ENCODE measurements around the gene SMC6. TPM values are rescaled to one million over a fixed set of nuclear protein-coding genes. Genes with fewer than 3 reads are reported as not detected.

SMC6 gene
- total RNA-seq, 4 donors from 2014 or later = 31.0 to 53.6 (median 39.1) TPM

- Histone ChIP-seq H3K27ac (no peak overlapping the region), H3K9me3 (no peaks in the 10 kb centered on the region), H3K27me3 (no peaks in the 10 kb centered on the region), H3K36me3 (peaks cover 0 to 13% (median 0%) of the 10 kb centered on the region in 3 donors), H3K4me1 (no peaks in the 10 kb centered on the region), H3K4me3 (no peak overlapping the region)
- no peak for DNase-seq
- no peak for TF ChIP-seq CTCF (IDR thresholded peaks at IDR 0.05)
These were observed 78.8 kb downstream of the SMC6 start for GRCh38 chr2:17674817-17675216.

DNA sequence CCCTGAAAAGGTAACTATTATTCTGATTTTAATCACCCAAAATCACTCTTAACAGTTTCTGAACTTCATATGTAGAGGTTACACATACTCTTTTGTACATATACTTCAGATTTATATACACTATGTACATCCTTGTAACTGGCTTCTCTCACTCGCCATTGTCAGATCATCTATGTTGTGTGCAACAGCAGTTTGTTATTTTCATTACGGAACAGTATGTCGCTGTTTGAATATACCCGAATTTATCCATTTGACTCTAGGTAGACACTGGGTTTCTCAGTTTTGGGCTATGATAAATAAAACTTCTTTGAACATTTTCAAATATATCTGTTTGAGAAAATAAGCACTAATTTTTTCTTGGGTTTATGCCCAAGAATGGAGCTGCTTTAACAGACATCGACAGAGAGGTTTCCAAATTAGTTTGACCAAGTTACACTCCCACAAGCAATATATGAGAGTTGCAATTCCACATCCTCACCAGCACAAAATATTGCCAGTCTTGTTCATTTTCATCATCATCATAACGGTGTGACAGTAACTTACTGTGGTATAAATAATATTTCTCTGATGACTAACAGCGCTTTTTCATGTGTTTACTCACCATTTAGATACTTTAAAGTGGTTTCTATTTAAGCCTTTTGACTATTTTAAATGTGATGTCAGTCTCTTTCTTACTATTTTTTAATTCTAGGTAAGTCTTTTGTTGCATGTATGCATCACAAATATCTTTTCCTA is 80.9 kb downstream of the SMC6 start:
- TF ChIP-seq POLR2A (IDR thresholded peaks at IDR 0.05) = no peak
- TF ChIP-seq CTCF (IDR thresholded peaks at IDR 0.05) = no peak
- no peak overlapping the region for H3K27ac ChIP-seq
- no peak for DNase-seq
- H3K9me3 ChIP-seq = no peaks in the 10 kb centered on the region
- peaks cover 0 to 25% (median 0%) of the 10 kb centered on the region in 3 donors for H3K36me3 ChIP-seq
- H3K27me3 ChIP-seq = no peaks in the 10 kb centered on the region
- H3K4me3 ChIP-seq = no peak overlapping the region
- H3K4me1 ChIP-seq = no peaks in the 10 kb centered on the region

DNA sequence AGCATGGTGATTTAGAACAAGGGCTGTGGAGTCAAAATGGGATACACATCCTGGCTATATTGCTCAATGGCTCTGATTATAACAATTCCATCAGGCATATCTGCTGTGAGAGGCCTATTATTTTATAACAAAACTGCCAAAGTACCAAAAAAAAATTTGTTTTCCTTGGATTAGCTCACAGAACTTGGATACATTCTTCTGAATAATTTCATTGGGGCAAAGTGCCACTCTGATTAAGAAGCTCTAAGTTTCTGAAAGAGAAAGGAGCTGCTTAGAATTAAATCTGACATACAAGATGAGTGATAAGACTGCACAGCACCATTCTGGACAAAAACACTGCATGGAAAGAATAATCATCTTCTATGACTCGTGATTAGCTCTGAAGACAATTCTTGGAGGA is 85.7 kb downstream of the SMC6 start:
- no peak for TF ChIP-seq POLR2A (IDR thresholded peaks at IDR 0.05)
- TF ChIP-seq CTCF (IDR thresholded peaks at IDR 0.05) = no peak
- Histone ChIP-seq H3K27me3 (no peaks in the 10 kb centered on the region), H3K27ac (no peak overlapping the region), H3K36me3 (peaks cover 0 to 48% (median 0%) of the 10 kb centered on the region in 3 donors), H3K4me1 (no peaks in the 10 kb centered on the region), H3K9me3 (no peaks in the 10 kb centered on the region), H3K4me3 (no peak overlapping the region)
- DNase-seq = no peak

- no peaks in the 10 kb centered on the region for H3K4me1 ChIP-seq
- TF ChIP-seq POLR2A (IDR thresholded peaks at IDR 0.05) = no peak
- no peak for TF ChIP-seq CTCF (IDR thresholded peaks at IDR 0.05)
- no peak for DNase-seq
- H3K36me3 ChIP-seq = peaks cover 0 to 43% (median 0%) of the 10 kb centered on the region in 3 donors
- no peaks in the 10 kb centered on the region for H3K27me3 ChIP-seq
- no peak overlapping the region for H3K27ac ChIP-seq
- H3K9me3 ChIP-seq = no peaks in the 10 kb centered on the region
- H3K4me3 ChIP-seq = no peak overlapping the region
These were observed 89.1 kb downstream of the SMC6 start for GRCh38 chr2:17664534-17664933.

DNA sequence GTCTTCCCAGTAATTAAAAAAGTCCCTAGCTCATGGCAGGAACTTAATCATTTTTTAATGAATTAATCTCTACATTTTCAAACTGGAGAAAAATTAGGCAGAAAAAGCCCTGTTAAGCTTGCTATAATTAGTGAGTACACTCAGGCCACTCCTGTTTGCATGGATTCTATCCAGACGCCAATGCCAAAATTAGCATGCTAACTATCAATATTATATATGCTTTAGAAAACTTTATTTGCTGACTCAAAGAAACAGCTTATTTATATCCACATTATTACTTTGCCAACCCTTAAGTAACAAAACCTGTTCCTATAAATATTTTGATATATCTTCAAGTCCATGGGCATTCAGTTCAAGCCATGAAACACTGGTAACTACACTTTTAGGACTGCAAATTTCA is 90.9 kb downstream of the SMC6 start:
- Histone ChIP-seq H3K27me3 (no peaks in the 10 kb centered on the region), H3K4me1 (no peaks in the 10 kb centered on the region), H3K36me3 (peaks cover 0 to 34% (median 0%) of the 10 kb centered on the region in 3 donors), H3K4me3 (no peak overlapping the region), H3K27ac (no peak overlapping the region), H3K9me3 (no peaks in the 10 kb centered on the region)
- no peak for DNase-seq
- no peak for TF ChIP-seq CTCF (IDR thresholded peaks at IDR 0.05)
- no peak for TF ChIP-seq POLR2A (IDR thresholded peaks at IDR 0.05)

All from Peyer's patch (tissue), 4 donors.